Heart right ventricle (tissue), 16 donors: ENCODE measurements around the gene LIPH. TPM values are rescaled to one million over a fixed set of nuclear protein-coding genes. Genes with fewer than 3 reads are reported as not detected.

Source experiments
- ATAC-seq, 8 donors: fragments of 200-7000 bp; cut with Tn5 transposase; one replicate each; pipeline ENCODE4 v1.9.1; 2020; ENCODE audit warnings: mild to moderate bottlenecking in 8 of 8, moderate library complexity in 8 of 8, moderate number of reproducible peaks in 1 of 8
- DNase-seq, 2 donors: peaks; one replicate each; pipeline ENCODE4 v3.0.0-alpha.2; 2020
- H3K27ac ChIP-seq, 10 donors: fragments of 200-600 bp; sonication (generic) in 2 of 10; one replicate each; pipeline versions ENCODE4 v1.5.0 to v1.8.0; 2020 to 2022; ENCODE audit warnings: mild to moderate bottlenecking in 3 of 10
- H3K27me3 ChIP-seq, 7 donors: fragments of 200-600 bp; one replicate each; pipeline ENCODE4 v1.8.0; 2021 to 2022; ENCODE audit warnings: mild to moderate bottlenecking in 2 of 7
- H3K36me3 ChIP-seq, 9 donors: fragments of 200-600 bp; sonication (generic) in 1 of 9; one replicate each; pipeline versions ENCODE4 v1.5.0 to v1.8.0; 2020 to 2022; ENCODE audit warnings: mild to moderate bottlenecking in 2 of 9
- H3K4me1 ChIP-seq, 9 donors: fragments of 200-600 bp; sonication (generic) in 1 of 9; one replicate each; pipeline versions ENCODE4 v1.5.0 to v1.8.0; 2020 to 2022; ENCODE audit warnings: mild to moderate bottlenecking in 4 of 9
- H3K4me3 ChIP-seq, 10 donors: fragments of 200-600 bp; sonication (generic) in 2 of 10; one replicate each; pipeline versions ENCODE4 v1.5.0 to v1.8.0; 2020 to 2022; ENCODE audit warnings: mild to moderate bottlenecking in 7 of 10, moderate library complexity in 2 of 10
- H3K9me3 ChIP-seq, 11 donors: fragments of 200-600 bp in 10 of 11; sonication (generic) in 2 of 11; one replicate each; pipeline versions ENCODE4 v1.5.0 to v1.8.0; 2013 to 2022; ENCODE audit warnings: mild to moderate bottlenecking in 2 of 11, control low read depth in 1 of 11, moderate library complexity in 1 of 11
- CTCF ChIP-seq, 9 donors: fragments of 200-600 bp; sonication (generic) in 2 of 9; IDR thresholded peaks; one replicate each; pipeline versions ENCODE4 v1.5.0 to v1.8.0; 2021 to 2022; ENCODE audit warnings: antibody characterized with exemption in 9 of 9, mild to moderate bottlenecking in 5 of 9, moderate library complexity in 1 of 9
- WGBS, 2 donors: extraction: QIAGEN DNeasy Blood & Tissue Kit; methylation state at CpG; one replicate each; pipeline ENCODE4 v1.1.7; 2013; ENCODE audit warnings: inconsistent platforms in 1 of 2; 5-methylcytosine and 5-hydroxymethylcytosine counted together
- intact Hi-C, 10 donors: fragments of 100-400 bp; cut with DNase I; formaldehyde crosslinking; loops; one replicate each; pipeline versions ENCODE4 v1.11.1 to v1.14.2; 2022
- polyA plus RNA-seq, 2 donors: library from polyadenylated mRNA; stranded (reverse); fragments of 200-250 nt; gene quantifications; one replicate each; pipeline ENCODE4 v1.2.3, GENCODE V29; 2013
- total RNA-seq, 10 donors: library from RNA; stranded (reverse); fragmentation: NEBNext Ultra II Directional in 3 of 10; extraction: Animal tissue kit (Norgen Biotek cat#: 25700) in 3 of 10; gene quantifications; one replicate each; pipeline versions ENCODE4 v1.2.1 to v1.2.4, GENCODE V29; 2021 to 2023
- donor health status: Arrhythmogenic right ventricular cardiomyopathy.
- donor health status: ischemic (EF 13 %, LVEDD 7.1; RV severe dilation, severe dysfunction).
- donor health status: healthy with polysubstance abuse.
- donor health status: DM: no; HTN: yes; CAD: no.
- donor health status: DM: no; HTN: no; CAD: no.
- donor health status: ischemic (EF 25% LVEDD 6.9; RV normal size, moderate dysfunction).
- donor health status: ischemic (EF 25% LVEDD 5.7; RV mildly dilated, moderate dysfunction).
- donor health status: healthy.
- donor health status: DM: yes; HTN: yes; CAD: no.
- donor health status: Ischemic cardiomyopathy.
- donor health status: ischemic (EF 35%, LVEDD 5.7; RV mildly dilated, moderate dysfunction).
- donor health status: nonischemic (EF 11% LVEDD 7.7; RV severe dilation, severe dysfunction).
- donor health status: DM: yes; HTN: yes; CAD: no.
- donor health status: PGD.
- donor health status: ischemic (EF 29% LVEDD 5.4; RV normal size, mild dysfunction).
- donor health status: nonischemic (EF 23%, LVEDD 6.1; RV moderate dilation, normal function).

Gene LIPH
- total and polyA plus RNA-seq, 12 donors: 0.12 to 1.7 (median 0.42) TPM; not detected in 2

GRCh38 chr3:185498503-185499396 is 53.6 kb downstream of the LIPH start, which contains the start of gene TMEM41A:
TSS of gene TMEM41A (minus strand) at chr3:185499035. CDS start at chr3:185498961, 74 bp downstream.
- intact Hi-C loops: loop anchor here in 5 of 10 donors (2.0 to 10.0 kb wide), 4 partner anchors 59 to 89 kb away; partner anchors contain the start of gene SENP2 (in 3 of the 5)
- TF ChIP-seq CTCF (IDR thresholded peaks at IDR 0.05): peak in 1 of 9 donors; percentile 8
- DNase-seq: peak; percentile 95

GRCh38 chr3:185490241-185490640 is 62.1 kb downstream of the LIPH start:
- DNase-seq (no peak), ATAC-seq (no peak)
- no peak overlapping the region for H3K27ac ChIP-seq
- intact Hi-C loops: loop anchor here in 1 of 10 donors (10.0 kb wide), 1 partner anchor 95 kb away; the partner anchor contains the start of gene SENP2
- peaks cover 0 to 100% (median 36%) of the 10 kb centered on the region in 9 donors for H3K36me3 ChIP-seq
- no peaks in the 10 kb centered on the region for H3K27me3 ChIP-seq
- H3K9me3 ChIP-seq: no peaks in the 10 kb centered on the region
- H3K4me3 ChIP-seq: no peak overlapping the region
- no peaks in the 10 kb centered on the region for H3K4me1 ChIP-seq
- no peak for TF ChIP-seq CTCF (IDR thresholded peaks at IDR 0.05)
- WGBS, 2 donors: 93 to 95% methylated on average over 4 of the region's 4 CpGs

More at GRCh38 chr3:185498503-185499396, 53.6 kb downstream of the LIPH start, which contains the start of gene TMEM41A:
- H3K4me1 ChIP-seq: peaks cover 6 to 37% (median 20%) of the 10 kb centered on the region in 9 donors
- H3K9me3 ChIP-seq: no peaks in the 10 kb centered on the region
- peaks cover 0 to 31% (median 30%) of the 10 kb centered on the region in 9 donors for H3K36me3 ChIP-seq
- peak within 1 kb of the TSS; percentile 62 to 99 (median 86) for H3K4me3 ChIP-seq
- H3K27me3 ChIP-seq: no peaks in the 10 kb centered on the region
- 1% methylated on average over 79 to 82 of the region's 82 CpGs for WGBS, 2 donors
- peak within 1 kb of the TSS; percentile 30 to 92 (median 88) for H3K27ac ChIP-seq
- peak; percentile 98 to 99 (median 99) for ATAC-seq

- peaks cover 0 to 99% (median 34%) of the 10 kb centered on the region in 9 donors for H3K36me3 ChIP-seq
- H3K4me3 ChIP-seq: no peak overlapping the region
- no peak overlapping the region for H3K27ac ChIP-seq
- no peaks in the 10 kb centered on the region for H3K4me1 ChIP-seq
- intact Hi-C loops: no loop called here
- no peak for TF ChIP-seq CTCF (IDR thresholded peaks at IDR 0.05)
- no peaks in the 10 kb centered on the region for H3K9me3 ChIP-seq
- H3K27me3 ChIP-seq: no peaks in the 10 kb centered on the region
- 86 to 91% methylated on average over 3 of the region's 3 CpGs for WGBS, 2 donors
- ATAC-seq (no peak), DNase-seq (no peak)
These were observed 62.9 kb downstream of the LIPH start for GRCh38 chr3:185489462-185489861.

- no peak overlapping the region for H3K27ac ChIP-seq
- WGBS, 2 donors: 83 to 92% methylated on average over 5 of the region's 5 CpGs
- H3K36me3 ChIP-seq: peaks cover 0 to 95% (median 30%) of the 10 kb centered on the region in 9 donors
- no peak overlapping the region for H3K4me3 ChIP-seq
- no peaks in the 10 kb centered on the region for H3K4me1 ChIP-seq
- ATAC-seq (no peak), DNase-seq (no peak)
- intact Hi-C loops: no loop called here
- H3K27me3 ChIP-seq: no peaks in the 10 kb centered on the region
- no peaks in the 10 kb centered on the region for H3K9me3 ChIP-seq
- TF ChIP-seq CTCF (IDR thresholded peaks at IDR 0.05): no peak
These were observed 63.9 kb downstream of the LIPH start for GRCh38 chr3:185488465-185488864.
